DMS 273 treated with DMSO at 0.1 percent for 48 hours (cell line): ENCODE results near the gene NUTM2B.
"Not testable (repeated sequence)": the region's sequence is repeated elsewhere in the genome, so short reads cannot be mapped to it uniquely, and the experiment has no call there.

ENCODE experiments used
- DNase-seq: peaks from one replicate; lab custom pipeline; 2025; lab: John Stamatoyannopoulos, UW

The NUTM2B gene

GRCh38 chr10:79702927-79703326 lies at the start of gene NUTM2B:
Gene NUTM2B (plus strand): TSS chr10:79703227. CDS start chr10:79703610, 383 bp downstream.
- not testable (repeated sequence) for DNase-seq

- not testable (repeated sequence) for DNase-seq
These were observed 39.7 kb upstream of the NUTM2B start for GRCh38 chr10:79663287-79663686.

GRCh38 chr10:79664686-79665085 lies 38.3 kb upstream of the NUTM2B start:
- DNase-seq, result not testable (repeated sequence)

GRCh38 chr10:79669248-79669788 lies 33.7 kb upstream of the NUTM2B start:
- DNase-seq, result not testable (repeated sequence)

- not testable (repeated sequence) for DNase-seq
These were observed 28.1 kb upstream of the NUTM2B start for GRCh38 chr10:79674878-79675277.

- DNase-seq, result not testable (repeated sequence)
These were observed 19.8 kb upstream of the NUTM2B start for GRCh38 chr10:79683026-79683883.

- not testable (repeated sequence) for DNase-seq
These were observed 18.9 kb upstream of the NUTM2B start for GRCh38 chr10:79683884-79684720.

- not testable (repeated sequence) for DNase-seq
These were observed 17.9 kb upstream of the NUTM2B start for GRCh38 chr10:79685044-79685685.

- DNase-seq, result not testable (repeated sequence)
These were observed 16.4 kb upstream of the NUTM2B start for GRCh38 chr10:79686595-79686994.

GRCh38 chr10:79687406-79688150 lies 15.4 kb upstream of the NUTM2B start:
- DNase-seq, result not testable (repeated sequence)

- DNase-seq, result not testable (repeated sequence)
These were observed 14.2 kb upstream of the NUTM2B start for GRCh38 chr10:79688798-79689197.

GRCh38 chr10:79696596-79696995 lies 6.4 kb upstream of the NUTM2B start:
- not testable (repeated sequence) for DNase-seq

GRCh38 chr10:79697141-79697540 lies 5.9 kb upstream of the NUTM2B start:
- DNase-seq, result not testable (repeated sequence)

GRCh38 chr10:79700381-79700944 lies 2.6 kb upstream of the NUTM2B start:
- DNase-seq, result not testable (repeated sequence)

GRCh38 chr10:79707017-79707416 lies 4.0 kb downstream of the NUTM2B start:
- not testable (repeated sequence) for DNase-seq

GRCh38 chr10:79714976-79715375 lies 11.9 kb downstream of the NUTM2B start:
- not testable (repeated sequence) for DNase-seq

- not testable (repeated sequence) for DNase-seq
These were observed 14.0 kb downstream of the NUTM2B start for GRCh38 chr10:79716917-79717579.

GRCh38 chr10:79720000-79720399 lies 17.0 kb downstream of the NUTM2B start:
- not testable (repeated sequence) for DNase-seq

- DNase-seq, result not testable (repeated sequence)
These were observed 23.6 kb downstream of the NUTM2B start for GRCh38 chr10:79726620-79727019.

- not testable (repeated sequence) for DNase-seq
These were observed 41.8 kb downstream of the NUTM2B start for GRCh38 chr10:79744844-79745243.
